ENCODE results near the gene TFCP2L1.

DNA sequence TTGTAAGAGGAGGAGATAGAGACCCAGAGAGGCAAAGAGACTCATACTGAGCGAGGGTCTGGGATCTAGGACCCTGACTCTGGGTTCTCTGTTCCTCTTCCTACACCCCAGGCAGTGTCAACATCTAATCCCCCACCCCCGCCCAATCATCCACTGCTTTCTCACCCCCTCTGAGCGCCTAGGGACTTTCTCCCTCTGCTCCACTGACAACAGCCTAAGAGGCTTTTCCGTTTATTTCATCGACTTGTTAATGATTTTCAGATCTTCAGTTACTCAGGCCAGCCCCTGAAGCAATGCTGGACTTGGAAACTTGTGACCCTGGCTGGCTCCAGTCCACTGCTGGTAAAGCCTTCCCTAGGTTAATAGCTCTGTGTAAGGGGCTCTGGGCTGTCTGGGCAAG is 65.1 kb downstream of the TFCP2L1 start:
- TF ChIP-seq, protein P1, sequence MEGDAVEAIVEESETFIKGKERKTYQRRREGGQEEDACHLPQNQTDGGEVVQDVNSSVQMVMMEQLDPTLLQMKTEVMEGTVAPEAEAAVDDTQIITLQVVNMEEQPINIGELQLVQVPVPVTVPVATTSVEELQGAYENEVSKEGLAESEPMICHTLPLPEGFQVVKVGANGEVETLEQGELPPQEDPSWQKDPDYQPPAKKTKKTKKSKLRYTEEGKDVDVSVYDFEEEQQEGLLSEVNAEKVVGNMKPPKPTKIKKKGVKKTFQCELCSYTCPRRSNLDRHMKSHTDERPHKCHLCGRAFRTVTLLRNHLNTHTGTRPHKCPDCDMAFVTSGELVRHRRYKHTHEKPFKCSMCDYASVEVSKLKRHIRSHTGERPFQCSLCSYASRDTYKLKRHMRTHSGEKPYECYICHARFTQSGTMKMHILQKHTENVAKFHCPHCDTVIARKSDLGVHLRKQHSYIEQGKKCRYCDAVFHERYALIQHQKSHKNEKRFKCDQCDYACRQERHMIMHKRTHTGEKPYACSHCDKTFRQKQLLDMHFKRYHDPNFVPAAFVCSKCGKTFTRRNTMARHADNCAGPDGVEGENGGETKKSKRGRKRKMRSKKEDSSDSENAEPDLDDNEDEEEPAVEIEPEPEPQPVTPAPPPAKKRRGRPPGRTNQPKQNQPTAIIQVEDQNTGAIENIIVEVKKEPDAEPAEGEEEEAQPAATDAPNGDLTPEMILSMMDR (conservative IDR thresholded peaks at IDR 0.05; ENCODE audit: low read depth, low read length) = no peak
- TF ChIP-seq EZH2phosphoT487 (IDR thresholded peaks at IDR 0.05; ENCODE audit: borderline replicate concordance, low read length) (no peak), EZH2 (IDR thresholded peaks at IDR 0.05; ENCODE audit: low read length, unreplicated experiment) (no peak)
